Measurements from ENCODE around the gene CLCN1.

The CLCN1 gene

DNA sequence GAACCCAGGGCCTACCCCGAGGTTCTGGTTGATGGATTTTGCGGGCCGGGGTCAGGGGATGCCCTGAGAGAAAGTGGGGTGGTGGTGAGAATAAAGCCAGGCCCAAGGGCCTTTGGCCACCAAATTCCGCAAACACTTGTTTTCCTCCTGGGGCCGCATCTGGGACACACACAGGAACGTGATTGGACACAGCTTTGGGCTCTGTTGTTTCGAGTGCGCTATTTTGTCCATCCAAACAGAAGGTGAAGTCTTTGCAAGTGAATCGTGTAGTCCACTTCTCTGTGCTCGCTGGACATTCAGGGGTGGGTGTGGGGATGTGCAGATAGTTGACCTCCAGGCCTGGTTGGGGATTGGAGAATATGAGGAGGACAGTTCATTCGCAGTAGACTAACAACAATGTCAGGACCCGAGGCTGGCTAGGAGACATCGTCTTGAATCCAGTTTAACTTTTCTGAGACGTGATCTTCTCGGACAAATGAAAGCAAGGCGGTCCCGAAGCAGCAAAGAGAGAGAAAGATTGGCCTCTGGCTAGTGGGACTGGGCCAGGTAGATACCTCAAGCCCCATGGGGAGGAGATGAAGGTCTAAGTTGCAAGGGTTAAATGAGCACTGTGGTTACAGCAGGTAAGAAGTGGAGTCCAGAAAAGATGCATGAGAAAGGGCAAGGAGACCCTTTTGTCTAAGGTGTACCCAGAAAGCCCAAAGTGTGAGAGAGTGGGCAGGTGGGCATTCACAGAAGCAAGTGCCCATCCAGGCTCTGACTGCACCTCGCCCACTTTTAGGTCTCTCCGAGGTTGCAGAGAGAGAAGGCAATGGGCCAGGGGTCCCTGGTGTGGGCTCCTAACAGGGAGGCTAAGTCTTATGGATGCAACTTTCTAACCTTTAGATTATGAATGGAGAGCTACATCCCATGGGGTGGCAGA, 47.4 kb downstream of the CLCN1 start:
- peak; percentile 54 for DNase-seq (ENCODE audit: low spot score)

DNA sequence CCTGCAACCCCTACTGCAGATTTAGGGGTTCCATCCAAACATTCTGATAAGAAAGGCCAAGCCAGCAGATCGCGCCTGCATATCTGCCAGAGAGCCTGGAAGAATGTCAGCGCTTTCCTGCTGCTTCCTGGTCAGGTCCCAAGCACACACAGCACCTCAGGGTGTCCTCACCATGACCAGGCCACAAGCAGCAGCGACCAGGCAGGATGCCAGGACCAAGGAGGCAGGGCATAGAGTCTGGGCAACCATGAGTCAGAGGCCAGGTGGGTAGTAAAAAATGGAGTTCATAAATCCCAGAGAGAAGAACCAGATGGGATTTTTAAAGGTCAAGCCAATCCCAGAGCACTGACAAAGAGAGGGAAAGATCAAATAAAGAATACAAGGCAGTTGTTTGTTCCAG, 52.1 kb downstream of the CLCN1 start:
- DNase-seq (ENCODE audit: low spot score) = no peak

DNA sequence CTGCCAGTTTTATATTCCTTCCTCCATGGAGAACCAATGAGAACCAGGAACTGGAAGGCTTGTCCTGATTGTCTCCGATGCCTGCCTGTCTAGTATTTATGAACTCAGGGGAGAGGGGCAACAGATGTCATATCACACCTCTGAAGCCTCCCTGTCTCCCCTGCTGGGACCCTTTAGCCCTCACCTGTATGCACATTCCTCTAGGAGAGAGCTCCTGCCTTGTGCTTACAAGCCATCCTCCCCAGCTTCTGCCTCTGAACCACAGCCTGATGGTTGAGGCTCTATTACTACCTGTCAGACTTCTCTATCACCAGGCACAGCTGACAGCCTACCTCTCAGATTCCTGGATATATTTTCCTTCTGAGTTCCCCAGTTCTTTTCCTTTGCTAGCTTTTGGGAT, 52.5 kb downstream of the CLCN1 start:
- no peak for DNase-seq (ENCODE audit: low spot score)

DNA sequence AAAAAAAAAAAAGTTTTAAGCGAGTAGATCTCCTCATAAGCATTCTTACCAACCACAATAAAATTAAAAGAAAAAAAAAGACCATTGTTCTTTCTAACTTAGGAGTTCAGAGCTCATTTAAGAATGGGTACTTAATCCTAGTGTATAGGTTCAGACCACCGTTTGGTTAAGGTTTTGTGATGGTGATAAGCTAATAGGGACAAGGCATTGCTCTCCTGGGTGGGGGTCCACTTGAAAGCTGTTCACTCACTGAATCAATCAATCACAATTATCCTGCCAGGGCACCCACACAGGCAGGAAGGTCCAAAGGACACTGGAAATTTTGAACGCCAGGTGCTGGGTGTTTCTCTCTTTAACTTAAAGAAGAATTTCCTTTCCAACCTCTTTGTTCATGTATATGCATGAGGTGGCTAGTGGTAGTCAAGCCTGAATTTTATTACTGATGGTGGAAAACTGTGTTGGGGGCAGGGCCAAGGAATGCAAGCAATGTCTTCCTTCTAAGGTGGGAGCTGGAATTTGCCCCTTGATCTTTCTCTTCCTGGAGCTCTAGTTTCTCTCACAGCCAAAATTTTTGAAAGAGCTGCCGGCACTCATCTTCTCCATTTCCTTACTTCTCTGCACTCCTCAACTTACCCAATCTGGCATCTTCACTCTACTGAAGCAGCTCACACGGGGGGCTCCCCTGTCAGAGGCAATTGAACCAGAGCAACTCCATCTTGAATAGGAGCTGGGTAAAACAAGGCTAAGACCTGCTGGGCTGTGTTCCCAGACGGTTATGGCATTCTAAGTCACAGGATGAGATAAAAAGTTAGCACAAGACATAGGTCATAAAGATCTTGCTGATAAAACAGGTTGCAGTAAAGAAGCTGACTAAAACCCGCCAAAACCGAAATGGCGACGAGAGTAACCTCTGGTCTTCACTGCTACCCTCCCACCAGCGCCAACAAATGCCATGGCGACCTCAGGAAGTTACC, 54.1 kb downstream of the CLCN1 start:
- DNase-seq (ENCODE audit: low spot score) = no peak

DNA sequence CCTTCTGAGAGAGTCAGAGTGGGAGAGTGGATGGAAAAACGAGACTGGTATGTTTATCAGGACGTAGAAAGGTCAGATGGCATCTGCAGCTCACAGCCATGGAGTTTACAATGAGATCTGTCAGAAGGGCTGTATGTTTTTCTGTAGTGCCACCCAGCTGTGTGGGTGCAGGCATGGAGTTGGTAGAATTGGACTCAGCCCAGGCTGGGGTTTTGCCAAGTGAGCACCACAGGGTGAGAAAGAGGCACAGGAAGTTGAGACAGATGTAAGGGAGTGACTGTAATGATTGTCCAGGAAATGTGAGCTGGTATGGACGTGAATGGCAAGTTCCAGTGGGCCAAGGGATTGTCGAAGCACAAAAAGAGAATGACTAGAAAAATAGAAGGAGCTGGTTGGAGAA, 56.2 kb downstream of the CLCN1 start:
- peak; percentile 95 for DNase-seq (ENCODE audit: low spot score)

DNA sequence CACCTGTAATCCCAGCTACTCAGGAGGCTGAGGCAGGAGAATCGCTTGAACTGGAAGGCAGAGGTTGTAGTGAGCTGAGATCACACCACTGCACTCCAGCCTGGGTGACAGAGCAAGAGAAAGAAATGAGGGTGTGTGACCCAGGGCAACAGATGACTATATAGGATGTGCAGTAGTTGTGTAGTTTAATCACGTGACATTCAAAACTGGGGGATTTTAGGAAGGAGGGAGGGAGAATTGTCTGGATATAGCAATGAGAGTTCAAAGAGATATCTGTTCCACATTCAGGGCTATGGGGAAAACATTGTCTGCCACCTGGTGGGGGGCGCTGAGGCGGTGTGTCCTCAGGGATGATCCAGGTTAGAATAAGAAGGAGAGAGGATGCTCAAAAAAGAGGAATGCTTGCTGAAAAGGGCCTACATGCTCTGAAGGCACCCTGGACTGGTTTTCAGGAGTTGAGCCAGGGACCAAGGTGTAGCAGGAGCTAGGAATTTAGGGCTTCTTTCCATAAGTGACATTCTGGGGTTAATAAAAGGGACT, 57.4 kb downstream of the CLCN1 start:
- DNase-seq (ENCODE audit: low spot score) = no peak

DNA sequence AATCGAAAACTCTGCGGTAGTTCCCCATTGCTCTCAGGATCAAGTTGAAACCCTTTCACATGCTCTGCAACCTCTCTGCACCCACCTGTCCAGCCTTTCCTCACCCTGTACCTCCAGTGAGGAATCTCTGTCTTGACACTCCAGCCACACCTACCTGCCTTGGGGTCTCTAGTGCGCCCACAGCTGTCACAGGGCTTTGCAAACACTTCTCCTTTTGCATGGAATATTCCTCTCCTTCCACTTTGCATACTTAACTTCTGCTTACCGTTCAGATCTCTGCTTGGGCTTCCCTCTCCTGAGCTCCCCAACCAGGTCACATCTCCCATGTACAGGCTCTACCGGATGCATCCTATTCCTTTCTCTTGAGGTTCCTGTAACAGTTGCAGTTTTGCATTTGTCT, 58.6 kb downstream of the CLCN1 start:
- no peak for DNase-seq (ENCODE audit: low spot score)

DNA sequence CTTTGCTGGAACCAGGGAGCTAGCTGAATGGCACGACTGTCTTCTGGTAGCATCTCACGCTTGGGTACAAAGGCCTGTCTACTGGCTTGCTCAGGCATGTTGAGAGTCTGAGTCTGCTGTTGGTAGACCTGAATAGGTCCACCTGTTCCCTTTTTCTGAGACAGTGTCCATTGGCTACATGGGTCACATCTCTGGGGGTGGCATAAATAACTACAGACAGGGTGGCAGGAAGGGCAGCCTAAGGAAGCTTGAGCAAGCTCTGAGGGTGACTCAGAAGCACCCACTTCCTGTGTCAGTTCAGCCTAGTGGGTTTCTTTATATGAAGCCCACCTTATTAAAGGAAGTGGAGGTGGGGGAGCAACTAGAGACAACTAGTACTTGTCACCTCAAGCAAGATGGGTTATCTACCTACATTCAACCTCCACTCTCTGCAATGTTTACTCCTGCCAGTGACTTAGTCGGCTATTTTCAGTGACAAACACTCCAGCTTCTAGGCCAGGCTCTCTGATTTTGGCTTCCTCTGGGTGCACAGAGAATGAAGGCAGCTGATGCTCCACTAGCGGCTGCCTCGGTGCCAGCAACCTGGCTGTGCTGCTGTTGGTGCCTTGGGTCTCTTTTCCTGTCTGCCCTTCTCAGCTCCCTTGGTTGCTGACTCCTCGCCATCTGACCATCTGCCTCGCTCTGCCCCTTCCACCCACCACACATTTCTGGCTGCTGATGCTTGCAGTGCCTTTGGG, 59.6 kb downstream of the CLCN1 start:
- no peak for DNase-seq (ENCODE audit: low spot score)

DNA sequence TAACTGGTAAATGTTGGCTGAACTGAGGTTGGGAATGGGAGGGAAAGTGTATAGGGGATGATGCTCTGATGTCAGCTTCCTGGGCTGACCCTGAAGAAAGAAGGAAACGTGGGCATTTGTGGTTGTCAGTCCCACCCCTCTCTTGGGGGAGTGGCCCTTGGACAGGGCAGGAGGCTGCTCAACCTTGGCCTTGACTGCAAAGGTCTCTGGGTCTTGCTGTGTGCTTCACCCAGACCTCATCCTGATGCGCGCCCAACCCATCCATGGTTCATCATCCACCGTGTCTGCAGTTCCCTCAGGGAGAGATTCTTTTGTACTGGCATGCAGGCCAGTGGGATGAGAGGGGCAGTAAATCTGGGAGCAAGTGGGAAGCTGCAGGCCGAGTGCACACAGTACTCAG, 60.5 kb downstream of the CLCN1 start:
- no peak for DNase-seq (ENCODE audit: low spot score)

DNA sequence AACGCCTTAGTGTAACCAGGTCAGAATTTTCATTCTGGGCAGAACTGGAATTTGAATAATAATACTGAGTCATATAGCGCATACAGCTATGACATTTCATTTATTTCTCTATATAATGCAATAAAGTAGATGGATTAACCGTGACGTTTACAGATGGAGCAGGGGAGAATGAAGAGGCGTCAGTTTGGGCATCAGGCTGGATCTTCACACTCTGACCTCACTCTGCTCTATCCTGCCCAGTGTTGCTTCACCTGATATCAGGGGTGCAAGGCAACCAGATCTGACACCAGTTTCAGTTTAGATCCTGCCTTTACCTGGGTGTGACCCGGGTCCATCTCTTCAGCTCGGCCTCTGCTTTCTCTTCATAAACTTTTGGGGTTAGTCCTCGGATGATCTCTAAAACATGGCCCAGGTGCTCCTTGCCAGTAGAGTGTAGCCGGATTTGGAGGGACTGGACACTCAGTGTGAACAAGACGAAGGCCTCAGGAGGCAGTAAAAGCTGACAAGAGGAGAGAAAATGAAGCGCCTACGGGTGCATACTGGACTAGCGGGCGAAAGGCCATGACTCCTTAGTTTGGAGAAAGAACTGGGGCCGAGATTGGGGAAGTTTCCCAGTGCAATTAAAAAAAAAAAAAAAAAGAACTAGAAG, 63.8 kb downstream of the CLCN1 start:
- DNase-seq (ENCODE audit: low spot score) = no peak

DNA sequence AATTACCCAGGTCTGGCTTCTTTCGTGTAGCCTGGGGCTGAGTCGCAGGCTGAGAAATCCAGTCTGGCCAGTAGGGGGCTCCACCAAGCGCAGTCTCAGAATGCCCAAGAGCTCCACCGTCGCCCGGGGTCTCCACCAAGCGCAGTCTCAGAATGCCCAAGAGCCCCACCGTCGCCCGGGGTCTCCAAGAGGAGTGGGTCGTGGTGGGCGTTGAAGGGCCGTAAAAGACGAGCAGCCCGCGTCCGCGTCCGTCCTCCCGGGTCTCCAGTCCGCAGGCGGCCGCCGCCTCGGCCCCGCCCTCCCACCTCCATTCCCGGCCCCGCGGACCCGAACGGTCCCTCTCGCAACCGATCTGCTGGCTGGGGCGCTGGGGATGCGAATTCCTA, 64.3 kb downstream of the CLCN1 start:
- peak; percentile 84 for DNase-seq (ENCODE audit: low spot score)

DNA sequence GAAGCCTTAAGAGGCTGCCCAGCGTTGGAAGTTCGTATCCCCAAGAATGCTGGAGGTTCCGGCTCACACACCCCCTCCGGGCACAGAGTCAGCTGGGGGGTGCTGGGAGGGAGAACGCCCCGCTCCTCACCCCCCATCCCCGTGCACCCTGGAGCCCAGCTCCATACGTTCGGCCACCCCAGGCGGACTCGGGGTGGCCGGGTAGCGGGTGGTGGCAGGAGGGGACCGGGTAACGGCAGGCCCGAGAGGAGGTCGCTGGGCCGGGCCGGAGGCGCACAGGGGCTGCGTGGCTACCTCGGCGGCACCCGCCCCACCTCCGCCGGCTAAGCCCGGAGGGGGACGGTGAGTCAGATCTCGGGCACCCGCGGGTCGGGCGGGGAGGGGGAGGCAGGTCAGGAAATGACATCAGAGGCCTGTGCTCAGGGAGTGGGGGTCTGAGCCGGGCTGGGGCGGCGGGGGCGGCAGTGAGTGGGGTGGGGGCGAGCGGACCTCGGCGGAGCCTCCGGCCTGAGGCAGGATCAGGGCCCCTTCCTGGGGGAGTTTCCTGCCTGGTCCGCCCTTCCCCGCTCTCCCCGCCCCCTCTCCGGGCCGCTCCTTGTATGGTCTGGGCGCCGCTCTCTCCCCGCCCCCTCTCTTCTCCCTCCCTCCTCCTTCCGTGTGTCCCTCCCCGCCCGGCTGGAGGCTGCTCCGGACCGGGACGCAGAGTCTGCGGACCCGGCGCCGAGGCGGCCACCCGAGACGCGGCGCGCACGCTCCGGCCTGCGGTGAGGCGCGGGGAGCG, 64.9 kb downstream of the CLCN1 start, which contains the start of gene ZYX:
Gene ZYX (plus strand): TSS at position 700 of the 781 bp plus-strand sequence. CDS start 227 bp downstream, outside the sequence.
- DNase-seq (ENCODE audit: low spot score) = peak; percentile 87

DNA sequence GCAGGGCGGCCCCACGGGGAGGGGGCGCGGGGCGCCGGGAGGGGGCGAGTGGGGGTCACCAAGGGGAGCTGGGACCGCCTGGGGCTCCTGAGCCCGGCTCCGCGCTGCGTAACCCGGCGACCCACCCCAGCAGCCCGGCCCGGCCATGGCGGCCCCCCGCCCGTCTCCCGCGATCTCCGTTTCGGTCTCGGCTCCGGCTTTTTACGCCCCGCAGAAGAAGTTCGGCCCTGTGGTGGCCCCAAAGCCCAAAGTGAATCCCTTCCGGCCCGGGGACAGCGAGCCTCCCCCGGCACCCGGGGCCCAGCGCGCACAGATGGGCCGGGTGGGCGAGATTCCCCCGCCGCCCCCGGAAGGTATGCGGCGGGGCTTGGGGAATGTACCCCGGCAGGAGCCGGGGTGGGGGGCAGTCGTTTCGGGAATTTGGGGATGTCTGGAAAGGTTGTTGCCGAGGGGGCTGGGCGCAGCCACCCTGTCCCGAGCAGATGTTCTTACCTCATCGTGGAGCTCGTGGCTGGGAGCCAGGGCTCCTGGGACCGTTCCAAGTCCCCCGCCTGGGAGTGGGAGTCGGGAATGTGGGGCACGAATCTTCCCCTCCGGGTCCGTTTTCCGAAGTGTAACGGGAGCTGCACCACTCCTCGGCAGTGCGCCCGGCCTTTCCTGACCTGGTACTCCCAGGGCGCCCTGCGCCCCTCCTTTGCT, 65.7 kb downstream of the CLCN1 start:
- no peak for DNase-seq (ENCODE audit: low spot score)

DNA sequence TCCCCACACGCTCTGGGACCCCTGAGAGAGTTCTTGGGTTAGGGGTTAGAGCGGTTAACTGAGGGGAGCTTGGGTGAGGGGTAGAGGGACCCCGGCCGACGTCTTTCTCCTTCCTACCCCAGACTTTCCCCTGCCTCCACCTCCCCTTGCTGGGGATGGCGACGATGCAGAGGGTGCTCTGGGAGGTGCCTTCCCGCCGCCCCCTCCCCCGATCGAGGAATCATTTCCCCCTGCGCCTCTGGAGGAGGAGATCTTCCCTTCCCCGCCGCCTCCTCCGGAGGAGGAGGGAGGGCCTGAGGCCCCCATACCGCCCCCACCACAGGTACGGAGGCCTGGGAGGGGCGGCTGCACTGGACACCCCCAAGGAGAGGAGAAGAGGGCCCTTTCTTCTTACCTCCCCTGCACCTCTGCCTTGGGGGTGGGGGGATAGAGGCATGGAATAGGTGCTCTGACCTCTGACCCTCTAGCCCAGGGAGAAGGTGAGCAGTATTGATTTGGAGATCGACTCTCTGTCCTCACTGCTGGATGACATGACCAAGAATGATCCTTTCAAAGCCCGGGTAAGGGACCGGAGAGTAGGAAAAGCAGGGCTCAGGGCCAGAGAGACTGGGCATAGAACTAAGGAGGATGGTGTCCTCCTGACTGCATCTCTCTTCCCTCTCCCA, 66.3 kb downstream of the CLCN1 start:
- DNase-seq (ENCODE audit: low spot score) = no peak

DNA sequence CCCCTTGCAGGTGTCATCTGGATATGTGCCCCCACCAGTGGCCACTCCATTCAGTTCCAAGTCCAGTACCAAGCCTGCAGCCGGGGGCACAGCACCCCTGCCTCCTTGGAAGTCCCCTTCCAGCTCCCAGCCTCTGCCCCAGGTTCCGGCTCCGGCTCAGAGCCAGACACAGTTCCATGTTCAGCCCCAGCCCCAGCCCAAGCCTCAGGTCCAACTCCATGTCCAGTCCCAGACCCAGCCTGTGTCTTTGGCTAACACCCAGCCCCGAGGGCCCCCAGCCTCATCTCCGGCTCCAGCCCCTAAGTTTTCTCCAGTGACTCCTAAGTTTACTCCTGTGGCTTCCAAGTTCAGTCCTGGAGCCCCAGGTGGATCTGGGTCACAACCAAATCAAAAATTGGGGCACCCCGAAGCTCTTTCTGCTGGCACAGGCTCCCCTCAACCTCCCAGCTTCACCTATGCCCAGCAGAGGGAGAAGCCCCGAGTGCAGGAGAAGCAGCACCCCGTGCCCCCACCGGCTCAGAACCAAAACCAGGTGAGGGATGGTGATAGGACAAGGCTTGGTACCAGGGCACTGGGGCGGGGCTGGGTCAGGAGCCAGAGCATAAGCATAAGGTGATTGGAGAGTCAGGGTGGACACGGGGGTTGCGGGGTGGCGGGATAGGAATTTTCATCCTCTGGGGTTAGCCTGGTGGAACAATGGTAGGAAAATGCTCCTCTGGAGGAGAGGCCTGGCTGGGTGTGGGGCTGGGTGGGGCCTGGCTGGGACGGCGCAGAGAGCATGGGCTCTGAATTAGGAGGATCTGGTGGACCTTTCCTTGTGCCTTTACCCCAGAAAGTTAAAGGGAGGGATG, 67.1 kb downstream of the CLCN1 start:
- no peak for DNase-seq (ENCODE audit: low spot score)

DNA sequence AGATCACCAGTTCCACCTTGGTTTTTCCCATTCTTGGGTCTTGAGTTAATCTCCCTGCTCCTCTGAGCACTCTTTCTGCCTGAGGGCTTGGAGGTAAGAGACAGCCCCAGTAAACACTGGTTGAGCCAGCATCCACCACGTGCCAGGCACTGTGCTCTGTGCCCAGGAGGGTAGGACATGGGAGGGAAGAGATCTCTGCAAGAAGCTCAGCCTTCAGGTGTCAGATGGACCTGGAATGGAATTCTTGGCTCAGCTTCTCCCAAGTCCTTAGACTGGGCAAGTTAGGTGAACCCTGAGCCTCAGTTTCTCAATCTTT, 67.7 kb downstream of the CLCN1 start:
- no peak for DNase-seq (ENCODE audit: low spot score)

DNA sequence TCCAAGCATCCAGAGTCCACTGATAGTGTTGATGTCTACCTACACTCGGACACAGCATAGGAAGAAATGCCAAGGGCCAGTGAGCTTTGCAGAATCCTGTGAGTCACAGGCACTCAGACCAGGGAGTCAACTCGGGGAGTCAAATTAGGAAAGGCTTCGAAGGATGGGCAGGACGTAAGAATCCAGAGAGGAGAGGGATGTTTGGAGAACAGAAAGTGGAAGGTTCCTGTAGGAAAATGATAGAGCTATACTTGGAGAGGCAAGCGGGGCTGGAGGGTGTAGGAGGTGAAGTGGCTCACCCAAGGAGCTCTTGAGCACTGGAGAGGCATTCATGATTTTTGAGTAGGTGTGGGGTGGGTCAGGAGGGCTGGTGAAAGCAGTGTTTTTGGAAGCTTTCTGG, 68.2 kb downstream of the CLCN1 start:
- no peak for DNase-seq (ENCODE audit: low spot score)
